Activated CD4-positive, alpha-beta memory T cell treated with anti-CD3 and anti-CD28 coated beads, Interleukin-2, amount 10 ng/mL, durations not matched to agents 7 days and 5 days (primary cell): ENCODE measurements around the gene TRPV2. TPM values are rescaled to one million over a fixed set of nuclear protein-coding genes. Genes with fewer than 3 reads are reported as not detected.
A peak's percentile ranks its signal among the peaks of the same experiment; 100 is the strongest.
"Not testable (repeated sequence)": the region's sequence is repeated elsewhere in the genome, so short reads cannot be mapped to it uniquely, and the experiment has no call there.

Experiments used
- CTCF ChIA-PET: fragments of 350-600 bp; sonication (Branson Sonifier 250); formaldehyde crosslinking; loops from one replicate; lab custom pipeline; 2021; ENCODE audit warnings: antibody characterized with exemption, inconsistent platforms; lab: Charles Lee
- POLR2A ChIA-PET: fragments of 350-600 bp; sonication (Branson Sonifier 250); formaldehyde crosslinking; loops from one replicate; lab custom pipeline; 2021; ENCODE audit warnings: antibody characterized with exemption; lab: Charles Lee
- DNase-seq: peaks from one replicate; pipeline ENCODE4 v3.0.0-alpha.2; 2020
- H3K27ac Mint-ChIP-seq: one replicate; pipeline ENCODE4 v1.8.0; 2021; ENCODE audit warnings: mild to moderate bottlenecking, mixed read lengths
- H3K27me3 Mint-ChIP-seq: one replicate; pipeline ENCODE4 v1.8.0; 2021; ENCODE audit warnings: mixed read lengths
- H3K36me3 Mint-ChIP-seq: one replicate; pipeline ENCODE4 v1.8.0; 2021; ENCODE audit warnings: low read depth, mixed read lengths
- H3K4me1 Mint-ChIP-seq: one replicate; pipeline ENCODE4 v1.8.0; 2021; ENCODE audit warnings: mixed read lengths
- H3K4me3 Mint-ChIP-seq: one replicate; pipeline ENCODE4 v1.8.0; 2021; ENCODE audit warnings: mild to moderate bottlenecking, mixed read lengths
- H3K9me3 Mint-ChIP-seq: one replicate; pipeline ENCODE4 v1.8.0; 2021; ENCODE audit warnings: mixed read lengths
- total RNA-seq, 2 experiments: library from RNA; stranded (reverse); gene quantifications; one replicate each; pipeline ENCODE4 v1.2.3, GENCODE V29; 2021

The TRPV2 gene
- total RNA-seq, 2 experiments from 2014 or later, result 131 to 142 TPM

DNA sequence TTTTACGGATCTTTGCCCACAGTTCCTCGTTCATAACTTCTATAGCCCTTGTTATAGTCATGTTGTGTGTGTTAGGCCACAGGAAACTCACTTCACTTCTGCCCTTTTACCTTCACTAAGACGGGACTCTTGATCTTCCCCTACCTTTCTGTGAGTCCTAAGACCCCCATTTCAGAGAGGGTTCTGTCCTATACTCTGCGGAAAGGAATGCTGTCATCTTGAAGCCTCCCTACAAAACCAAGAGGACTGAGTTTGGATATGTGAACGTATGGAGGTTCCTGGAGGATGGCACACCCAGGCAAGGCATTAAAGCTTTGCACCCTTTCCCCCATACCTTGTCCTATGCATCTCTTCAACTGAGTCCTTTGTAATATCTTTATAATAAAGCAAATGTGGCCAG, 30.8 kb upstream of the TRPV2 start:
- Mint-ChIP-seq H3K27me3 (peaks cover 7% of the 10 kb centered on the region), H3K9me3 (no peaks in the 10 kb centered on the region), H3K27ac (no peak overlapping the region), H3K36me3 (peaks cover 36% of the 10 kb centered on the region), H3K4me3 (no peak overlapping the region), H3K4me1 (peaks cover 46% of the 10 kb centered on the region)
- ChIA-PET CTCF (interaction anchor here (1.1 to 2.4 kb wide), 5 partner anchors 10 to 54 kb away, joined by 3 to 23 read pairs (median 4); partner anchors contain the start of gene TRPV2), POLR2A (interaction anchor here (0.6 to 1.1 kb wide), 3 partner anchors 32 to 54 kb away, joined by 3 read pairs; no protein-coding TSS in a partner anchor)
- no peak for DNase-seq

DNA sequence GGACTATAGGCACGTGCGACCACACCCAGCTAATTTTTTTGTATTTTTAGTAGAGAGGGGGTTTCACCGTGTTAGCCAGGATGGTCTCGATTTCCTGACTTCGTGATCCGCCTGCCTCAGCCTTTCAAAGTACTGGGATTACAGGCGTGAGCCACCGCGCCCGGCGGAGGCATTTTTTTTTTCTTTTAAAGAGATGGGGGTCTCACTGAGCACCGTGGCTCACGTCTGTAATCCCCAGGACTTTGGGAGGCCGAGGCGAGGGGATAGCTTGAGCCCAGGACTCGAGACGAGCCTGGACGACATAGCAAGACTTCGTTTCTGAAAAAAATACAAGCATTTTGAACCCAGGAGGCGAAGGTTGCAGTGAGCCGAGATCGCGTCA, 29.3 kb upstream of the TRPV2 start:
- H3K9me3 Mint-ChIP-seq, H3K27ac Mint-ChIP-seq: not testable (repeated sequence)
- POLR2A ChIA-PET, result interaction anchor here (0.8 to 1.7 kb wide), 4 partner anchors 29 to 54 kb away, joined by 3 to 5 read pairs (median 4); no protein-coding TSS in a partner anchor

DNA sequence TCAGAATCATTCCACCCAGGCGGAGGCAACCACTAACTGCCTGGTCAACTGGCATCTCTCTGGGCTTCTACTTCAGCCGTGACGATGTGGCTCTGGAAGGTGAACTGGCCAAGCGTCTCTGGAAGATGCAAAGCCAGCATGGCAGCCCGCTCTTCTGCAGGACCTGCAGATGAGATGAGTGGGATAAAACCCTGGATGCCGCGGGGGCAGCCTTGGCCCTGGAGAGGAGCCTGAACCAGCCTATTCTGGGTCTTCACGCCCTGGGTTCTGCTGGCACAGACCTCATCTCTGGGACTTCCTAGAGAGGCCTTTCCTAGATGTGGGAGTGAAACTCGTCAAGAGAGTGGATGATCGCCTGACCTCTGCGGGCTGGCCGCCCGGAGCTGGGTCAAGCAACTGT, 23.9 kb upstream of the TRPV2 start:
- Mint-ChIP-seq H3K36me3 (no peaks in the 10 kb centered on the region), H3K27ac (no peak overlapping the region), H3K4me1 (peaks cover 11% of the 10 kb centered on the region), H3K9me3 (no peaks in the 10 kb centered on the region), H3K4me3 (no peak overlapping the region), H3K27me3 (peaks cover 10% of the 10 kb centered on the region)
- ChIA-PET CTCF (interaction anchor here (2.2 kb wide), 1 partner anchor 24 kb away, joined by 9 read pairs; the partner anchor contains the start of gene TRPV2), POLR2A (interaction anchor here (1.1 kb wide), 1 partner anchor 11 kb away, joined by 3 read pairs; the partner anchor contains the start of gene UBB)
- no peak for DNase-seq

More for the DNA sequence above, 29.3 kb upstream of the TRPV2 start:
- CTCF ChIA-PET, result interaction anchor here (0.7 to 2.4 kb wide), 8 partner anchors 23 to 1930 kb away, joined by 3 to 23 read pairs (median 4); partner anchors contain the start of genes CENPV and TRPV2
- Mint-ChIP-seq H3K36me3 (peaks cover 33% of the 10 kb centered on the region), H3K4me1 (peaks cover 44% of the 10 kb centered on the region), H3K4me3 (peak overlapping the region; percentile 81)
- not testable (repeated sequence) for H3K27me3 Mint-ChIP-seq, DNase-seq

DNA sequence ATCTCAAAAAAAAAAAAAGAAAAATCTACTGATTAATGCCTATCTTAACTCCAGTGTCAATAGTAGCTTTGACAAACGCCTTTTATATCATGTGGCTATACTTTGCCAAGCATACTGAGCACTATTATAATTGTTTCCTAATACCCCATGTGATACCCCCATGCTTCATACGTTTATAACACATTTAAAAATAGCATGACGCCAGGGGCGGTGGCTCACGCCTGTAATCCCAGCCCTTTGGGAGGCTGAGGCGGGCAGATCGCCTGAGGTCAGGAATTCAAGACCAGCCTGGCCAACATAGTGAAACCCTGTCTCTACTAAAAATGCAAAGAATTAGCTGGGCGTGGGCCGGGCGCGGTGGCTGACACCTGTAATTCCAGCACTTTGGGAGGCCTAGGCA, 22.9 kb upstream of the TRPV2 start:
- H3K9me3 Mint-ChIP-seq, H3K4me1 Mint-ChIP-seq, H3K36me3 Mint-ChIP-seq, CTCF ChIA-PET, H3K27me3 Mint-ChIP-seq, H3K27ac Mint-ChIP-seq, H3K4me3 Mint-ChIP-seq, DNase-seq: not testable (repeated sequence)
- POLR2A ChIA-PET, result interaction anchor here (1.1 kb wide), 1 partner anchor 12 kb away, joined by 3 read pairs; the partner anchor contains the start of gene UBB

DNA sequence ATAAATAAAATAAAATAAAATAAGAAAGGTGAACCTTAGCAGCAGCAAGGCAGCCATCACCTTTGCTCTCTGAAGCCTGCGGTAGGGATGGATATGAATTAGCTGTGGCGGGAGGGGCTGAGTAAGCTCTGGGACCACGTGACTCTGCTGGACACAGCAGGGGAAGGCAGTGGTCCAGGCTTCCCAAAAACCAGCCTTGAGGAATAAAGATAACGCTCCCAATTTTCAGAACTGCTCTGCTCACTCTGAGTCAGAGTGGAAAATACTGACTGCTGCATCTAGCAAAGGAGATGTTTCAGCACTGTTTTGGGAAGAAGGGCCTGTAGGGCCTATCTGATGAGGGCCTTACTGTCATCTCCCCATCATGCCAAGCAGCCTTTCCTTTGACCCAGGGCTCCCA, 19.5 kb upstream of the TRPV2 start:
- H3K4me1 Mint-ChIP-seq, H3K27me3 Mint-ChIP-seq, POLR2A ChIA-PET, CTCF ChIA-PET, H3K4me3 Mint-ChIP-seq, H3K36me3 Mint-ChIP-seq, H3K9me3 Mint-ChIP-seq, H3K27ac Mint-ChIP-seq, DNase-seq: not testable (repeated sequence)

DNA sequence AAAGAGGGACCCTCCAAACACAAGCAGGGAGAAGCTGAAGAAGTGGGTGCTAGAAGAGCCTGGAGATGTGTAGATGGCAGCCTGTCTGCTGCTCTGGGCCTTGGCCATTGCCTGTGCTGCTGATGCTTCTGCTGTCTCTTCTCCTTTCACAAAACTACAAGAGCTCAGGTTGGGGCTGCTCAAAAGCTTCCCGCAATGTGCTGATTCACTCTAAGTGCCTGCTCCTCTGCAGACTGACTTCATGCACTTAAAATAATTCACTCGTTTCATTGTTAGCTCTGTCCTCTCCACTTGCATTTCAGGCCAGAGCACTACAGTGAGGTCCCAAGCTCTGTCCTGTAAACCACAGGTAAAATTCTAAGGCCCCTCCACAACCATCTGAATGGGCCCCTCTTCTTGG, 18.7 kb upstream of the TRPV2 start:
- H3K27me3 Mint-ChIP-seq, DNase-seq, POLR2A ChIA-PET, H3K4me3 Mint-ChIP-seq, H3K4me1 Mint-ChIP-seq, CTCF ChIA-PET, H3K9me3 Mint-ChIP-seq, H3K36me3 Mint-ChIP-seq, H3K27ac Mint-ChIP-seq: not testable (repeated sequence)

DNA sequence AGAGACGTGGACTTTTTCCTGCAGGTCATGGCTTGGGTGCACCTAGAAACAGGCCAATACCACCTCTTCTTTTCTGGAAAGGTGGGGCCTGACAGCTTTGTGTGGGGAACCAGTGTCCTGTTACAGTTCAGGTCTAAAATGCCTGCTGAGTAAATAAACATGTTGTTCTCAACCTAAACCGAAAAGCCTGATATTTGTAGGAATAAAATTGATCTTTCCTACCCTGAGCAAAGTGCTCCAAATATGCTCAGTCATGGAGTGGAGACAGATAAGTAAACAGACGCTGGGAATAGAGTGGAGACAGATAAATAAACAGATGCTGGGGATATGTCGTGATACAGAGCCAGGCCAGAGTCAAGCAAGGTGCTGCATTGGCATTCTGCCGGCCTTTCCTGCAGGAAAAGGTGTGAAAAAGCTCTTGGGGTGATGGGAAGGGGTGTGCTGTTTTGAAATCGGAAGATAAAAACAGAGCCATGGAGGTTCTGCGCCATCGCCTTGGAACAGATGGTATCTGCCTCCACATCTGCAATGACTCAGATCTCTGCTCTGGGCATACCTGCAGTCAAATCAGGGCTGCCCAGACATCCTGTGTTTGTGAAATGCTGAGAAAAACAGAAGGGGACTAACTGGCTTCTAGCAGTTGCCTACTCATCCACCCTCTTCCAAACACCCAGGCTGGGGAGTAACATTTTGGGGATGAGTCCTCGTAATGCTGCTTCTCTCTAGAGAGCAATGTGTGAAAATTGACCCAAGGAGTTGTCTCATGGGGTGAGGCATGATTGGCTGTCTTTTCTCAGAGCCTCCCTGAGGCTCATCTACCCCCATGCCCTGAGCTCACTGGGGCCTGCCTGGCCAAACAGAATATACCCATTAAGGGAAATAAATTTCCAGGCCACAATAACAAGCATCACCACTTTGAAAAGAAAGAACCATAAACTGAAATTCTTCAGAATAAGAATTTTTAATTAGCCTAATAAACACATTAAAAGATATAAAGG, 16.8 kb upstream of the TRPV2 start:
- ChIA-PET POLR2A (interaction anchor here (1.4 to 1.6 kb wide), 2 partner anchors 17 kb away, joined by 3 to 5 read pairs; partner anchors contain the start of gene TRPV2), CTCF (no interaction called here)
- Mint-ChIP-seq H3K4me3 (no peak overlapping the region), H3K4me1 (peaks cover 10% of the 10 kb centered on the region), H3K9me3 (no peaks in the 10 kb centered on the region), H3K27me3 (peaks cover 2% of the 10 kb centered on the region), H3K27ac (peak overlapping the region; percentile 21), H3K36me3 (no peaks in the 10 kb centered on the region)
- peak; percentile 52 for DNase-seq

DNA sequence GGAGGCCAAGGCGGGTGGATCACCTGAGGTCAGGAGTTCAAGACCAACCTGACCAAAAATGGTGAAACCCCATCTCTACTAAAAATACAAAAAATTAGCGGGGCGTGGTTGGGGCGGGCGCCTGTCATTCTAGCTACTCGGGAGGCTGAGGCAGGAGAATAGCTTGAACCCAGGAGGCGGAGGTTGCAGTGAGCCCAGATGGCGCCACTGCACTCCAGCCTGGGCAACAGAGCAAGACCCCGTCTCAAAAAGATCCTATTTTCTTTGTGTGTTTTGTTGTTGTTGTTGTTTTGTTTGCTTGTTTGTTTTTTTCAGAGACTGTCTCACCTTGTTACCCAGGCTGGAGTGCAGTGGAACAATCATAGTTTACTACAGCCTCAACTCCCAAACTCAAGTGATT, 11.5 kb upstream of the TRPV2 start:
- H3K27ac Mint-ChIP-seq, H3K4me3 Mint-ChIP-seq, DNase-seq, H3K36me3 Mint-ChIP-seq, H3K9me3 Mint-ChIP-seq: not testable (repeated sequence)
- Mint-ChIP-seq H3K4me1 (peaks cover 10% of the 10 kb centered on the region), H3K27me3 (peaks cover 15% of the 10 kb centered on the region)
- ChIA-PET CTCF (interaction anchor here (1.2 kb wide), 1 partner anchor 10 kb away, joined by 4 read pairs; no protein-coding TSS in a partner anchor), POLR2A (interaction anchor here (1.2 kb wide), 2 partner anchors 11 to 12 kb away, joined by 3 to 5 read pairs; partner anchors contain the start of gene TRPV2)

DNA sequence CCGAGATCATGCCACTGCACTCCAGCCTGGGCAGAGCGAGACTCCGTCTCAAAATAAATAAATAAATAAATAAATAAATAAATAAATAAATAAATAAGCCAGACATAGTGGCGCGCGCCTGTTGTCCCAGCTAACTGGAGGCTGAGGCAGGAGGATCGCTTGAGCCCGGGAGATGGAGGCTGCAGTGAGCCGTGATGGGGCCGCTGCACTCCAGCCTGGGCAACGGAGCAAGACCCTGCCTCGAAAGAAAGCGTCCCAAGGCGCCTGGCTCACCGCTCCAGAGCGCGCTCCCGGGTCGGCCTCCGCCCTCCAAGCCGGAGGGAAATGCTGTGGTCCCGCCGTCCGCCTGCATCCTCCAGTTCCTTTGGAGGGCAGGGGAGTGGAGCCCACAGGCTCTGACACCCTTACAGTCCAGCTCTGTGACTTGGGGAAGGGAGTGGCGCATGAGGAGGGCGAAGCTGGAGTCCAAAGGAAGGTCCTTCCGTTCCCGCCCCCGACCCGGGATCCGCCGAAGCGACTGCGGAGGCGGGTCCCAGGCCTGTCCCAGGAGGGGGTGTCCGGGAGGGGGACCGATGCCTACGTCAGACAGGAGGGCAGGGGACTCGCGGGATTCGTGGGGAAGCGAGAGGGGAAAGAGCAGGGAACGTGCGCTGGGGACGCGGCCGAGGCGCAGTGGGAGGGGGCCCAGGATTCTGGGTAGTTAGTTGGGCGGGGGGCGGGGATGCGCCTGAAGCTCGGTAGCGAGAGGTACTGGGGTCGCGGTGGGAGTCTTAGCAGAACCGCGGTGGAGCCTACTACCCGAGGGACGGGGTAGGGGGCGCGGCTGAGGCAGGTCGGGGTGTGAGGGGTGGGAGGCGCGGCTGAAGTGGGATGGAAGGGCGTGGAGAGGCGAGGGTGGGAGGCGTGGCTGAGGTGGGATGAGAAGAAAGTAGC, 8.4 kb upstream of the TRPV2 start:
- Mint-ChIP-seq H3K36me3 (no peaks in the 10 kb centered on the region), H3K4me1 (peaks cover 7% of the 10 kb centered on the region), H3K27me3 (peaks cover 15% of the 10 kb centered on the region), H3K27ac (no peak overlapping the region), H3K9me3 (no peaks in the 10 kb centered on the region), H3K4me3 (no peak overlapping the region)
- DNase-seq, result no peak
- CTCF ChIA-PET, result no interaction called here
- POLR2A ChIA-PET, result interaction anchor here (1.8 kb wide), 1 partner anchor 8 kb away, joined by 8 read pairs; the partner anchor contains the start of gene TRPV2

DNA sequence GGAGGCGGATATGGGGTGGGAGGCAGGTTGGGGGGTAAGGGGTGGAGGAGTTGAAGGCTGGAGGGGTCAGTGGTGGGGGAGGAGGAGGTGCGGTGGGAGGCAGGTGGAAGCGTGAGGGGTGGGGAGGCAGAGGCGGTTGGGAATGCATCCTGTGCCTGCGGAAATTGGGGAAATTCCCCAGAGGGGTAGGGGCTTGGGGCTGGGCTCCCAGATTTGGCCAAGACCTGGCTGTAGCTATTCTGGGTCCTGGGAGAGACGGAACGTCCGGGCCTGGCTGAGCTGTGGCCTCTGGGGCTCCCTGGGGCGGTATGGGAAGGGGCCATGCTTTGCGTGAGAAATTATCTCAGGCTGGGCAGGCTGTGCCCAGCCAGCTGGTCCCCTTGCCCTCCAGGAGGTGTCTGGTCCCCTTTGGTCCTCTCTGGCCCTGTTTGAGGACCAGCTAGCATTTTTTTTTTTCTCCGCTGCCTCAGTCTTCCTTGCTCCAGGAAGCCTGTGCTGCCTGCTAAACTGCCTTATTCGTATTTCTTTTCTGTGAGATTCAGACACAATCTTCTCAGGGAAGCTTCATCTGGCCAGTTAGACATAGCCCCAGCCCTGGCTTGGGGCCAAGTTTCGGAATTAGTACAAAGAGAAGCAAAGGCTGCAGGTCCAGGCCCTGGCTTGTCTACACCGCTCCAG, 7.3 kb upstream of the TRPV2 start:
- ChIA-PET POLR2A (interaction anchor here (1.8 kb wide), 1 partner anchor 7 kb away, joined by 8 read pairs; the partner anchor contains the start of gene TRPV2), CTCF (no interaction called here)
- H3K27me3 Mint-ChIP-seq, result peaks cover 15% of the 10 kb centered on the region
- H3K36me3 Mint-ChIP-seq, result no peaks in the 10 kb centered on the region
- no peak overlapping the region for H3K27ac Mint-ChIP-seq
- no peak overlapping the region for H3K4me3 Mint-ChIP-seq
- no peaks in the 10 kb centered on the region for H3K9me3 Mint-ChIP-seq
- DNase-seq, result no peak
- peaks cover 8% of the 10 kb centered on the region for H3K4me1 Mint-ChIP-seq

DNA sequence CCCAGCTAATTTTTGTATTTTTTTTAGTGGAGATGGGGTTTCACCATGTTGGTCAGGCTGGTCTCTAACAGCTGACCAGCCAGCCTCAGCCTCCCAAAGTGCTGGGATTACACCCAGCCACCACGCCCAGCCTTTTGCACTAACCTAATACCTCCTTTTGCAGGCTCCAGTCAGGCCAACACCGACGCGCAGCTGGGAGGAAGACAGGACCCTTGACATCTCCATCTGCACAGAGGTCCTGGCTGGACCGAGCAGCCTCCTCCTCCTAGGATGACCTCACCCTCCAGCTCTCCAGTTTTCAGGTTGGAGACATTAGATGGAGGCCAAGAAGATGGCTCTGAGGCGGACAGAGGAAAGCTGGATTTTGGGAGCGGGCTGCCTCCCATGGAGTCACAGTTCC, 2.0 kb downstream of the TRPV2 start:
- Mint-ChIP-seq H3K27ac (peak overlapping the region; percentile 100), H3K4me3 (peak overlapping the region; percentile 98), H3K27me3 (no peaks in the 10 kb centered on the region), H3K9me3 (no peaks in the 10 kb centered on the region), H3K4me1 (peaks cover 62% of the 10 kb centered on the region), H3K36me3 (peaks cover 52% of the 10 kb centered on the region)
- no peak for DNase-seq
- CTCF ChIA-PET, result interaction anchor here (1.2 to 3.4 kb wide), 4 partner anchors 22 to 54 kb away, joined by 4 to 30 read pairs (median 8); no protein-coding TSS in a partner anchor
- POLR2A ChIA-PET, result interaction anchor here (1.2 to 6.3 kb wide), 6 partner anchors 12 to 131 kb away, joined by 4 to 137 read pairs (median 20); partner anchors contain the start of gene UBB
